ENCODE results near the gene SCGB3A2. TPM values are rescaled to one million over a fixed set of nuclear protein-coding genes. Genes with fewer than 3 reads are reported as not detected.
A peak's percentile ranks its signal among the peaks of the same experiment; 100 is the strongest.

The SCGB3A2 gene
- total RNA-seq, 1 experiment from 2014 or later: 0.39 TPM

DNA sequence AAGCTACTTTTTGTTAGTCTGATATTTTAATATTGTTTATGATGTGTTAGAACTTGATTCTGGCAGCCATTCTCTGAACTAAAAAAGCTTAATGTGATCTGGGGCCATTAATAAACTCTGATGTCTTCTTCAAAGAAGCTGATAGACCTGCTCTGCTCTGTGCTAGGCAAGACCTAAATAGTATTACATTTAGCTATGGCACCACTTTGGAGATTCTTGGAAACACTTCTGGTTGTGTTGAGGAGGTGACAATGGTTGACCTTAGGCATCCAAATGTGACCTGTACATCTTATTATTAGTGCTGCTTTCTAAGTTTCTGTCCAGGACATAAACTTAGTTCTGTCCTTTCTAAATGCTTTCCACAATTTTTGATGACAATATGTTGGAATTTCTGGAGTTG, 21.7 kb upstream of the SCGB3A2 start:
- no peak overlapping the region for H3K4me3 ChIP-seq (ENCODE audit: low read depth in 2 of 2, low read length in 2 of 2)
- DNase-seq (ENCODE audit: low read depth, low spot score): no peak
- H3K36me3 ChIP-seq (ENCODE audit: control insufficient read depth, insufficient read depth, low read length): no peaks in the 10 kb centered on the region
- H3K27ac ChIP-seq (ENCODE audit: low read length): no peak overlapping the region
- no peak for ATAC-seq
- intact Hi-C loops (cut with micrococcal nuclease; ENCODE audit: unreplicated experiment) (loop anchor here (1.0 kb wide), 1 partner anchor 78 kb away; no protein-coding TSS in a partner anchor), in situ Hi-C loops (cut with HindIII; ENCODE audit: low pct_unique_long_range_greater_than_20kb, low sequenced_read_pairs) (no loop called here)
- H3K9me3 ChIP-seq (ENCODE audit: control insufficient read depth, insufficient read depth, low read depth, low read length): no peaks in the 10 kb centered on the region
- ChIA-PET POLR2A (no interaction called here), CTCF (no interaction called here)
- H3K4me1 ChIP-seq (ENCODE audit: control insufficient read depth, insufficient read depth, low read length): no peaks in the 10 kb centered on the region
- H3K27me3 ChIP-seq (ENCODE audit: control insufficient read depth, insufficient read depth, low read length): no peaks in the 10 kb centered on the region
- BruUV-seq (replicated peaks): no TSS peak
- TF ChIP-seq SIN3A (IDR thresholded peaks at IDR 0.05; ENCODE audit: borderline replicate concordance, insufficient read depth, low read depth, low read length): no peak
- no peak for TF ChIP-seq TCF7L2 (IDR thresholded peaks at IDR 0.05; ENCODE audit: low read depth, low read length)
- TF ChIP-seq POLR2AphosphoS5 (IDR thresholded peaks at IDR 0.05; ENCODE audit: low read depth, low read length): no peak
- TF ChIP-seq, protein P1, sequence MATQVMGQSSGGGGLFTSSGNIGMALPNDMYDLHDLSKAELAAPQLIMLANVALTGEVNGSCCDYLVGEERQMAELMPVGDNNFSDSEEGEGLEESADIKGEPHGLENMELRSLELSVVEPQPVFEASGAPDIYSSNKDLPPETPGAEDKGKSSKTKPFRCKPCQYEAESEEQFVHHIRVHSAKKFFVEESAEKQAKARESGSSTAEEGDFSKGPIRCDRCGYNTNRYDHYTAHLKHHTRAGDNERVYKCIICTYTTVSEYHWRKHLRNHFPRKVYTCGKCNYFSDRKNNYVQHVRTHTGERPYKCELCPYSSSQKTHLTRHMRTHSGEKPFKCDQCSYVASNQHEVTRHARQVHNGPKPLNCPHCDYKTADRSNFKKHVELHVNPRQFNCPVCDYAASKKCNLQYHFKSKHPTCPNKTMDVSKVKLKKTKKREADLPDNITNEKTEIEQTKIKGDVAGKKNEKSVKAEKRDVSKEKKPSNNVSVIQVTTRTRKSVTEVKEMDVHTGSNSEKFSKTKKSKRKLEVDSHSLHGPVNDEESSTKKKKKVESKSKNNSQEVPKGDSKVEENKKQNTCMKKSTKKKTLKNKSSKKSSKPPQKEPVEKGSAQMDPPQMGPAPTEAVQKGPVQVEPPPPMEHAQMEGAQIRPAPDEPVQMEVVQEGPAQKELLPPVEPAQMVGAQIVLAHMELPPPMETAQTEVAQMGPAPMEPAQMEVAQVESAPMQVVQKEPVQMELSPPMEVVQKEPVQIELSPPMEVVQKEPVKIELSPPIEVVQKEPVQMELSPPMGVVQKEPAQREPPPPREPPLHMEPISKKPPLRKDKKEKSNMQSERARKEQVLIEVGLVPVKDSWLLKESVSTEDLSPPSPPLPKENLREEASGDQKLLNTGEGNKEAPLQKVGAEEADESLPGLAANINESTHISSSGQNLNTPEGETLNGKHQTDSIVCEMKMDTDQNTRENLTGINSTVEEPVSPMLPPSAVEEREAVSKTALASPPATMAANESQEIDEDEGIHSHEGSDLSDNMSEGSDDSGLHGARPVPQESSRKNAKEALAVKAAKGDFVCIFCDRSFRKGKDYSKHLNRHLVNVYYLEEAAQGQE (IDR thresholded peaks at IDR 0.05; ENCODE audit: insufficient read depth in 1 of 2, low read depth in 2 of 2, low read length in 1 of 2): no peak
- TF ChIP-seq, protein P2, sequence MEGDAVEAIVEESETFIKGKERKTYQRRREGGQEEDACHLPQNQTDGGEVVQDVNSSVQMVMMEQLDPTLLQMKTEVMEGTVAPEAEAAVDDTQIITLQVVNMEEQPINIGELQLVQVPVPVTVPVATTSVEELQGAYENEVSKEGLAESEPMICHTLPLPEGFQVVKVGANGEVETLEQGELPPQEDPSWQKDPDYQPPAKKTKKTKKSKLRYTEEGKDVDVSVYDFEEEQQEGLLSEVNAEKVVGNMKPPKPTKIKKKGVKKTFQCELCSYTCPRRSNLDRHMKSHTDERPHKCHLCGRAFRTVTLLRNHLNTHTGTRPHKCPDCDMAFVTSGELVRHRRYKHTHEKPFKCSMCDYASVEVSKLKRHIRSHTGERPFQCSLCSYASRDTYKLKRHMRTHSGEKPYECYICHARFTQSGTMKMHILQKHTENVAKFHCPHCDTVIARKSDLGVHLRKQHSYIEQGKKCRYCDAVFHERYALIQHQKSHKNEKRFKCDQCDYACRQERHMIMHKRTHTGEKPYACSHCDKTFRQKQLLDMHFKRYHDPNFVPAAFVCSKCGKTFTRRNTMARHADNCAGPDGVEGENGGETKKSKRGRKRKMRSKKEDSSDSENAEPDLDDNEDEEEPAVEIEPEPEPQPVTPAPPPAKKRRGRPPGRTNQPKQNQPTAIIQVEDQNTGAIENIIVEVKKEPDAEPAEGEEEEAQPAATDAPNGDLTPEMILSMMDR (IDR thresholded peaks at IDR 0.05): no peak

DNA sequence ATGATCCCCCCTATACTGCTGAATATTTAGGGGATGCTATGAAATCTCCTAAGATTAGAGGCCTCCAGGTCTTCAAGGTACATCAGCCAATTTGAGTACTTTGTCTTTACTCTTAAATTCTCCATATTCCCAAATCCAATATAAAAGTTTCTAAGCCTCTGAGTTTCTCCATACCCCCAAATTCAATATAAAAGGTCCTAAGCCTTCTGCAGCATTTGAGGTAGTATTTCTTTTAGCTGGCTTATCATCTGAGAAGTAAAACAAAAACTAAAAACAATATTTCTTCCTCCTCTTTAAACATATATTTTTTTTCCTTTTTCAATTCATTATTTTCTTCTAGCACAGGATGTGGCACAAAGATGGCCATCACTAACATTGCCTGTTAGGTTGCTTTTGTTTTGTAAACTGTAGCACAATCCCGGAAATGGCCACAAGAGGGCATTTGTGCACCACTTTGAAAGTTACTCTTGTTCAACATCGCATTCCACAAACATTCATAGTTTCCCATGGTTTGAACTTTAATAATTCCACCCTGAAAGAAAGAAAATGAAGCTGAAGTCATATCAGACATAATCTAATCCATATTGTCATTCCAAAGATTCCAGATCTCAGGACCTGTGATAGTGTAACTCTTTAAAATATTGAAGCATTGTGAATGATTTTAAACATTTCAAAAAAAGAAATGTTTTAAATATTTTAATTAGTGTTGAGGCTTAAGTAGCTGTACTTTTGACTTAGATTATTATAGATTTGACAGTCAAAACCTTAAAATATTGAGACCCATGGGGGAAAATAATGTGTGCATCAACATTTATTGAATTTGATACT, 21.0 kb upstream of the SCGB3A2 start:
- intact Hi-C loops (cut with micrococcal nuclease; ENCODE audit: unreplicated experiment) (loop anchor here (1.0 kb wide), 1 partner anchor 78 kb away; no protein-coding TSS in a partner anchor), in situ Hi-C loops (cut with HindIII; ENCODE audit: low pct_unique_long_range_greater_than_20kb, low sequenced_read_pairs) (no loop called here)
- Histone ChIP-seq H3K9me3 (ENCODE audit: control insufficient read depth, insufficient read depth, low read depth, low read length) (no peaks in the 10 kb centered on the region), H3K36me3 (ENCODE audit: control insufficient read depth, insufficient read depth, low read length) (no peaks in the 10 kb centered on the region), H3K4me3 (ENCODE audit: low read depth in 2 of 2, low read length in 2 of 2) (no peak overlapping the region), H3K27me3 (ENCODE audit: control insufficient read depth, insufficient read depth, low read length) (no peaks in the 10 kb centered on the region), H3K4me1 (ENCODE audit: control insufficient read depth, insufficient read depth, low read length) (no peaks in the 10 kb centered on the region), H3K27ac (ENCODE audit: low read length) (no peak overlapping the region)
- ATAC-seq: no peak
- POLR2A ChIA-PET: no interaction called here
- CTCF ChIA-PET: no interaction called here
- BruUV-seq (replicated peaks): no TSS peak
- TF ChIP-seq, protein P2 (IDR thresholded peaks at IDR 0.05): peak; percentile 76; the same call in 1 of the 2 replicates
- TF ChIP-seq, protein P1 (IDR thresholded peaks at IDR 0.05; ENCODE audit: insufficient read depth in 1 of 2, low read depth in 2 of 2, low read length in 1 of 2): no peak
- peak; percentile 52 for DNase-seq (ENCODE audit: low read depth, low spot score)
